Measurements from ENCODE around the gene MICA.

MICA gene

DNA sequence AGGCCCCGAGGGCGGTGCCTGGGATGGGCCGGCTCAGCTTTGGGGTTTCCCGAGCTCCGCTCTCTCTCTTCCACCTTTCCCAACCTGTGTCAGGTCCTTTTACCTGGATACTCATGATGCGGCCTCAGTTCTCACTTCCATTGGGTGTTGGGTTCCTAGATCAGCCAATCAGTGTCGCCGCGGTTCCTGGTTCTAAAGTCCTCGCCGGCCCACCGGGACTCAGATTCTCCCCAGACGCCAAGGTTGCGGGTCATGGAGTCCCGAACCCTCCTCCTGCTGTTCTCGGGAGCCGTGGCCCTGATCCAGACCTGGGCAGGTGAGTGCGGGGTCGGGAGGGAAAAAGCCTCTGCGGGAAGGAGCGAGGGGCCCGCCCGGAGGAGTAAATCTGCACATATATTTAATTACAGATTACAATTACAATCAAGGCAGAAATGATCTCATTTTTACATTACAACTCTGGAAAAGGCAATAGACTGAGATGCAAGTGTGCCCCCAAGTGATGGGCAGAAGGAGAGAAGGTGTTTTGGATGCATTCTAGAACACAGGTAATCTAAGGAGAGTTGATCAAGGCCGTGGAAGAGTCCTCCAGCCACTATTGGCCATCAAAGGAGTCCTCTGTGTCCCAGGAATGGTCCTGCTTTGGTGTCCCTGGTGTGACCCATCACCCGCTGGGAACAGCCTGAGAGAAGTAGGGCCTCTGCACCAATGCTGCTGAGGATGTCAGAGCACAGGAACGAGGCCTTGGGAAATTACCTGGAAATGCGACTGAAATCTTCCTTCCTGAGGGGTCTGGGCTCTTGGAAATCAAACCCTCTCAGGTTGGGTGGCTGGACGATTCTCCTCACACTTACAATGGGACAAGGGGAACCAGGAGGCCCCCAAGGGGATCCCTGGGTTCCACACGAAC, 59.8 kb downstream of the MICA start:
- peak; percentile 85 for DNase-seq

- peak; percentile 37 for DNase-seq
Measured at GRCh38 chr6:31464252-31465184, 61.1 kb downstream of the MICA start.
